DOHH2 (cell line): ENCODE results near the gene CABLES1.
"Not testable (repeated sequence)": the region's sequence is repeated elsewhere in the genome, so short reads cannot be mapped to it uniquely, and the experiment has no call there.

Experiments used
- EZH2phosphoT487 ChIP-seq: fragments of 200-600 bp; sonication (generic); IDR thresholded peaks from 2 replicates; pipeline ENCODE4 v1.6.1; 2017; ENCODE audit warnings: borderline replicate concordance, mild to moderate bottlenecking, antibody characterized with exemption, low read length, moderate library complexity, mixed read lengths
- TF ChIP-seq, protein P1 (sequence below): fragments of 200-600 bp; sonication (generic); IDR thresholded peaks from one replicate; pipeline ENCODE4 v1.5.1; 2014; ENCODE audit warnings: antibody characterized with exemption, mild to moderate bottlenecking, low read depth, low read length; ENCODE audit not compliant: poor library complexity, severe bottlenecking

DNA sequence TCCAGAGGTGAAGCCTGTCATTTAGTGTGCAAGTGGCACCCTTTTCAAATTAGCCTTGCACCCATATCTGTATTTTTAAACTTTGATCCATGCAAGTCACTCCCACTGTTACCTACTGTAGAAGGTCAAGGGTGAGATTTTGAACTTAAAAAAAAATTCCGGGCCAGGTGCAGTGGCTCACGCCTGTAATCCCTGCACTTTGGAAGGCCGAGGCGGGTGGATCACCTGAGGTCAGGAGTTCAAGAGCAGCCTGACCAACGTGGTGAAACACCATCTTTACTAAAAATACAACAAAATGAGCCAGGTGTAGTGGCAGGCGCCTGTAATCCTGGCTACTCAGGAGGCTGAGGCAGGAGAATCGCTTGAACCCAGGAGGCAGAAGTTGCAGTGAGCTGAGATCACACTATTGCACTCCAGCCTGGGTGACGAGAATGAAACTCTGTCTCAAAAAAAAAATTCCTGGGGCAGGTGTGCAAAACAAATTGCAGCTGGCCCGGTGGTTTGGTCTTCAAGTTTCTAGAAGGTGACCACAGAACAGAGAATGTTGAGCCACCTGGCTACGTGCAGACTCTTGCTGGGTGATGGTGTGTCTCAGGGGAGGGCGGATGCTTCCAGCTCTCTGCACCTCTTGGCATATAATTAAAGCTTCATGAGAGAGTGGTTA is 106.7 kb downstream of the CABLES1 start:
- TF ChIP-seq, protein P1, sequence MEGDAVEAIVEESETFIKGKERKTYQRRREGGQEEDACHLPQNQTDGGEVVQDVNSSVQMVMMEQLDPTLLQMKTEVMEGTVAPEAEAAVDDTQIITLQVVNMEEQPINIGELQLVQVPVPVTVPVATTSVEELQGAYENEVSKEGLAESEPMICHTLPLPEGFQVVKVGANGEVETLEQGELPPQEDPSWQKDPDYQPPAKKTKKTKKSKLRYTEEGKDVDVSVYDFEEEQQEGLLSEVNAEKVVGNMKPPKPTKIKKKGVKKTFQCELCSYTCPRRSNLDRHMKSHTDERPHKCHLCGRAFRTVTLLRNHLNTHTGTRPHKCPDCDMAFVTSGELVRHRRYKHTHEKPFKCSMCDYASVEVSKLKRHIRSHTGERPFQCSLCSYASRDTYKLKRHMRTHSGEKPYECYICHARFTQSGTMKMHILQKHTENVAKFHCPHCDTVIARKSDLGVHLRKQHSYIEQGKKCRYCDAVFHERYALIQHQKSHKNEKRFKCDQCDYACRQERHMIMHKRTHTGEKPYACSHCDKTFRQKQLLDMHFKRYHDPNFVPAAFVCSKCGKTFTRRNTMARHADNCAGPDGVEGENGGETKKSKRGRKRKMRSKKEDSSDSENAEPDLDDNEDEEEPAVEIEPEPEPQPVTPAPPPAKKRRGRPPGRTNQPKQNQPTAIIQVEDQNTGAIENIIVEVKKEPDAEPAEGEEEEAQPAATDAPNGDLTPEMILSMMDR, result not testable (repeated sequence)
- TF ChIP-seq EZH2phosphoT487, result not testable (repeated sequence)
